Measurements from ENCODE around the gene DCUN1D3. TPM values are rescaled to one million over a fixed set of nuclear protein-coding genes. Genes with fewer than 3 reads are reported as not detected.

DCUN1D3 gene
- total and polyA plus RNA-seq, 7 donors = 3.0 to 21.6 (median 10.8) TPM

- Histone ChIP-seq H3K4me1 (no peaks in the 10 kb centered on the region), H3K27me3 (no peaks in the 10 kb centered on the region), H3K27ac (no peak overlapping the region), H3K36me3 (no peaks in the 10 kb centered on the region), H3K9me3 (no peaks in the 10 kb centered on the region), H3K4me3 (no peak overlapping the region)
- no peak for TF ChIP-seq POLR2AphosphoS5 (IDR thresholded peaks at IDR 0.05)
- TF ChIP-seq POLR2A (IDR thresholded peaks at IDR 0.05) = no peak
- no peak for TF ChIP-seq CTCF (IDR thresholded peaks at IDR 0.05)
- no peak for TF ChIP-seq EP300 (IDR thresholded peaks at IDR 0.05)
- intact Hi-C loops (cut with DNase I) = no loop called here
- no peak for DNase-seq
- 76 to 94% methylated on average over 4 of the region's 4 CpGs for WGBS, 2 donors
Measured at GRCh38 chr16:20814784-20815183, 85.4 kb downstream of the DCUN1D3 start.

- intact Hi-C loops (cut with DNase I) = no loop called here
Measured at GRCh38 chr16:20812510-20812909, 87.6 kb downstream of the DCUN1D3 start.

GRCh38 chr16:20811889-20812439 is 88.2 kb downstream of the DCUN1D3 start:
- TF ChIP-seq CTCF (IDR thresholded peaks at IDR 0.05) (no peak), POLR2A (IDR thresholded peaks at IDR 0.05) (no peak), POLR2AphosphoS5 (IDR thresholded peaks at IDR 0.05) (no peak), EP300 (IDR thresholded peaks at IDR 0.05) (no peak)
- H3K9me3 ChIP-seq = no peaks in the 10 kb centered on the region
- DNase-seq = no peak
- peaks cover 0 to 5% (median 4%) of the 10 kb centered on the region in 4 donors for H3K4me1 ChIP-seq
- intact Hi-C loops (cut with DNase I) = no loop called here
- no peak overlapping the region for H3K4me3 ChIP-seq
- WGBS, 2 donors = 28 to 79% methylated on average over 10 of the region's 10 CpGs
- H3K36me3 ChIP-seq = no peaks in the 10 kb centered on the region
- H3K27me3 ChIP-seq = no peaks in the 10 kb centered on the region
- no peak overlapping the region for H3K27ac ChIP-seq

More at GRCh38 chr16:20812510-20812909, 87.6 kb downstream of the DCUN1D3 start:
- Histone ChIP-seq H3K4me3 (no peak overlapping the region), H3K27ac (no peak overlapping the region), H3K4me1 (peaks cover 0 to under 1% (median 0%) of the 10 kb centered on the region in 4 donors), H3K27me3 (no peaks in the 10 kb centered on the region), H3K36me3 (no peaks in the 10 kb centered on the region), H3K9me3 (no peaks in the 10 kb centered on the region)
- WGBS, 2 donors = 60 to 79% methylated on average over 2 of the region's 2 CpGs
- TF ChIP-seq POLR2AphosphoS5 (IDR thresholded peaks at IDR 0.05) (no peak), CTCF (IDR thresholded peaks at IDR 0.05) (no peak), POLR2A (IDR thresholded peaks at IDR 0.05) (no peak), EP300 (IDR thresholded peaks at IDR 0.05) (no peak)
- DNase-seq = no peak

- H3K4me3 ChIP-seq = no peak overlapping the region
- 93 to 95% methylated on average over 11 of the region's 11 CpGs for WGBS, 2 donors
- H3K9me3 ChIP-seq = no peaks in the 10 kb centered on the region
- DNase-seq = no peak
- no peaks in the 10 kb centered on the region for H3K27me3 ChIP-seq
- intact Hi-C loops (cut with DNase I) = loop anchor here (5.0 to 10.0 kb wide), 3 partner anchors 66 to 274 kb away; partner anchors contain the start of genes DCUN1D3, LYRM1 and THUMPD1
- no peak overlapping the region for H3K27ac ChIP-seq
- peaks cover 0 to 16% (median 13%) of the 10 kb centered on the region in 4 donors for H3K4me1 ChIP-seq
- TF ChIP-seq CTCF (IDR thresholded peaks at IDR 0.05) = no peak
- TF ChIP-seq POLR2A (IDR thresholded peaks at IDR 0.05) = no peak
- TF ChIP-seq POLR2AphosphoS5 (IDR thresholded peaks at IDR 0.05) = no peak
- TF ChIP-seq EP300 (IDR thresholded peaks at IDR 0.05) = no peak
- no peaks in the 10 kb centered on the region for H3K36me3 ChIP-seq
Measured at GRCh38 chr16:20807862-20808261, 92.3 kb downstream of the DCUN1D3 start.
